ES-I3 (cell line): Measurements from ENCODE around the gene ADPRM.

Experiments
- H3K36me3 ChIP-seq: 2 replicates; pipeline ENCODE4 v1.6.1; 2013; ENCODE audit warnings: mild to moderate bottlenecking, low read length, control low read depth, moderate library complexity; ENCODE audit not compliant: insufficient read depth
- H3K4me1 ChIP-seq: 2 replicates; pipeline ENCODE4 v1.6.1; 2013; ENCODE audit warnings: mild to moderate bottlenecking, control low read depth, low read length; ENCODE audit not compliant: insufficient read depth
- H3K9ac ChIP-seq: 2 replicates; pipeline ENCODE4 v1.6.1; 2013; ENCODE audit warnings: low read depth, mild to moderate bottlenecking, low read length, moderate library complexity
- H3K9me3 ChIP-seq: 2 replicates; pipeline ENCODE4 v1.6.1; 2013; ENCODE audit warnings: mild to moderate bottlenecking, low read length, moderate library complexity; ENCODE audit not compliant: control insufficient read depth, insufficient read depth

Gene ADPRM

GRCh38 chr17:10697092-10698081 lies at the start of gene ADPRM, which contains the start of gene SCO1:
Gene ADPRM (plus strand): TSS chr17:10697594. CDS start chr17:10704927, 7,333 bp downstream.
Gene SCO1 (minus strand): TSS chr17:10697533. CDS start chr17:10697507, 26 bp downstream.
- peaks cover 15% of the 10 kb centered on the region for H3K36me3 ChIP-seq
- H3K4me1 ChIP-seq, result no peaks in the 10 kb centered on the region
- no peaks in the 10 kb centered on the region for H3K9me3 ChIP-seq
- H3K9ac ChIP-seq, result peak within 1 kb of the TSS; percentile 90

- Histone ChIP-seq H3K4me1 (no peaks in the 10 kb centered on the region), H3K36me3 (no peaks in the 10 kb centered on the region), H3K9me3 (no peaks in the 10 kb centered on the region), H3K9ac (no peak overlapping the region)
Measured at GRCh38 chr17:10648381-10648780, 49.0 kb upstream of the ADPRM start.

- no peaks in the 10 kb centered on the region for H3K36me3 ChIP-seq
- no peaks in the 10 kb centered on the region for H3K4me1 ChIP-seq
- H3K9me3 ChIP-seq, result no peaks in the 10 kb centered on the region
- H3K9ac ChIP-seq, result no peak overlapping the region
Measured at GRCh38 chr17:10648956-10649355, 48.4 kb upstream of the ADPRM start.

- H3K36me3 ChIP-seq, result no peaks in the 10 kb centered on the region
- no peaks in the 10 kb centered on the region for H3K9me3 ChIP-seq
- no peaks in the 10 kb centered on the region for H3K4me1 ChIP-seq
- no peak overlapping the region for H3K9ac ChIP-seq
Measured at GRCh38 chr17:10649602-10650001, 47.8 kb upstream of the ADPRM start.

- no peak overlapping the region for H3K9ac ChIP-seq
- H3K36me3 ChIP-seq, result no peaks in the 10 kb centered on the region
- H3K9me3 ChIP-seq, result no peaks in the 10 kb centered on the region
- H3K4me1 ChIP-seq, result no peaks in the 10 kb centered on the region
Measured at GRCh38 chr17:10651927-10652326, 45.5 kb upstream of the ADPRM start.

GRCh38 chr17:10652984-10653659 lies 44.3 kb upstream of the ADPRM start:
- Histone ChIP-seq H3K9me3 (no peaks in the 10 kb centered on the region), H3K9ac (no peak overlapping the region), H3K4me1 (no peaks in the 10 kb centered on the region), H3K36me3 (no peaks in the 10 kb centered on the region)

GRCh38 chr17:10653987-10654386 lies 43.4 kb upstream of the ADPRM start:
- H3K9ac ChIP-seq, result no peak overlapping the region
- H3K36me3 ChIP-seq, result no peaks in the 10 kb centered on the region
- H3K9me3 ChIP-seq, result no peaks in the 10 kb centered on the region
- no peaks in the 10 kb centered on the region for H3K4me1 ChIP-seq

GRCh38 chr17:10657148-10657547 lies 40.2 kb upstream of the ADPRM start, which contains the start of gene MYH3:
Gene MYH3 (minus strand): TSS chr17:10657309. CDS start chr17:10655064, 2,245 bp downstream.
- no peaks in the 10 kb centered on the region for H3K4me1 ChIP-seq
- H3K9me3 ChIP-seq, result no peaks in the 10 kb centered on the region
- no peak within 1 kb of the TSS for H3K9ac ChIP-seq
- no peaks in the 10 kb centered on the region for H3K36me3 ChIP-seq

GRCh38 chr17:10657879-10658278 lies 39.5 kb upstream of the ADPRM start:
- Histone ChIP-seq H3K9me3 (no peaks in the 10 kb centered on the region), H3K4me1 (no peaks in the 10 kb centered on the region), H3K9ac (no peak overlapping the region), H3K36me3 (no peaks in the 10 kb centered on the region)

- H3K9me3 ChIP-seq, result no peaks in the 10 kb centered on the region
- no peak overlapping the region for H3K9ac ChIP-seq
- H3K36me3 ChIP-seq, result no peaks in the 10 kb centered on the region
- no peaks in the 10 kb centered on the region for H3K4me1 ChIP-seq
Measured at GRCh38 chr17:10661437-10661836, 36.0 kb upstream of the ADPRM start.

- H3K36me3 ChIP-seq, result 0 out of 2 replicates have a peak, but pooled peaks cover 2% of the 10 kb centered on the region
- no peak overlapping the region for H3K9ac ChIP-seq
- H3K9me3 ChIP-seq, result no peaks in the 10 kb centered on the region
- H3K4me1 ChIP-seq, result no peaks in the 10 kb centered on the region
Measured at GRCh38 chr17:10663231-10663630, 34.2 kb upstream of the ADPRM start.

GRCh38 chr17:10664571-10664970 lies 32.8 kb upstream of the ADPRM start:
- 0 out of 2 replicates have a peak, but pooled peaks cover 2% of the 10 kb centered on the region for H3K36me3 ChIP-seq
- H3K9ac ChIP-seq, result no peak overlapping the region
- no peaks in the 10 kb centered on the region for H3K9me3 ChIP-seq
- H3K4me1 ChIP-seq, result no peaks in the 10 kb centered on the region

GRCh38 chr17:10666906-10667305 lies 30.5 kb upstream of the ADPRM start:
- Histone ChIP-seq H3K9ac (no peak overlapping the region), H3K4me1 (no peaks in the 10 kb centered on the region), H3K9me3 (no peaks in the 10 kb centered on the region), H3K36me3 (0 out of 2 replicates have a peak, but pooled peaks cover 2% of the 10 kb centered on the region)

GRCh38 chr17:10668775-10669174 lies 28.6 kb upstream of the ADPRM start:
- no peaks in the 10 kb centered on the region for H3K4me1 ChIP-seq
- 0 out of 2 replicates have a peak, but pooled peaks cover 2% of the 10 kb centered on the region for H3K36me3 ChIP-seq
- H3K9ac ChIP-seq, result no peak overlapping the region
- no peaks in the 10 kb centered on the region for H3K9me3 ChIP-seq
